HG02840 (cell line): ENCODE results near the gene CTRB2.
"Not testable (repeated sequence)": the region's sequence is repeated elsewhere in the genome, so short reads cannot be mapped to it uniquely, and the experiment has no call there.

Experiments used
- ATAC-seq: cut with Tn5 transposase; IDR thresholded peaks from one replicate; pipeline ENCODE4 v1.9.1; 2021; ENCODE audit warnings: mild to moderate bottlenecking, moderate library complexity, moderate number of reproducible peaks; ENCODE audit not compliant: unreplicated experiment, low FRiP score

The CTRB2 gene

GRCh38 chr16:75208242-75208825, 1.4 kb upstream of the CTRB2 start:
- ATAC-seq: no peak

DNA sequence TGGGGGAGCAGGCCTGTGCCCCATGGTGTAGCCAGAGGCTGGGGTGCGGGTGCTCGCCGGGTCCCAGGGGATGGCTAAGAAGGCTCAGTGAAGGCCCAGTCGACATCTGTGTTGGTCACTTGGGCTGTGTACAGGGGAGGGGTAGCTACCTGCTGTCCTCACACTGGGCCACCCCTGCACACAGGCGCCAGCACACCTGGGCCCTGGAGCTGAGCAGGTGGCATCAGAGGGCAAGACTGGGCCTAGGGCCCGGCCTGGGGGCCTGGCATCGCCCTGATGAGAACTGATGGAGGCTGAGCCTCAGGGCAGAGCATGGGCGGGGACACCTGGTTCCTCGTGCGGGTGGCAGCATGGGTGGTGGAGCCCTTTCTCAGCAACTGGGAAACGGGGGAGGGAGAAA, 870 bp upstream of the CTRB2 start:
- ATAC-seq: no peak

GRCh38 chr16:75205961-75206748, 806 bp downstream of the CTRB2 start:
- not testable (repeated sequence) for ATAC-seq

DNA sequence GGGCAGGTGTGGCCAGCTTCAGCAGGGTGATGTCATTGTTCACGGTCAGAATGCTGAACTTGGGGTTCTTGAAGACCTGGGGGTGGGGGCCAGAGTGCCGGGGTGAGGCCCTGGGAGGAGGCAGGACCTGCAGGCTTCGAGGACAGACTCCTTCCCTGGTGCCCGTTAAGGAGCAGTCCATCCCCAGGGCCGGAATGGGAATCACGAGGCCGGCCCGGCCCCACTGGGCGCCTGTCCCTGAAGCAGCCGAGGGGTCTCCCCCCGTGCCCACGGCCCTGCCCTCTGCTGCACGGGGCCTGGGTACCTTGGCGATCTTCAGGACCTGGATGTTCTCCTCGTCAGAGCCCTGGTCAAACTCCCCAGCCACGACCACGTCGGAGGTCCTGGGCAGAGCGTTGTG, 1.5 kb downstream of the CTRB2 start:
- ATAC-seq: not testable (repeated sequence)

DNA sequence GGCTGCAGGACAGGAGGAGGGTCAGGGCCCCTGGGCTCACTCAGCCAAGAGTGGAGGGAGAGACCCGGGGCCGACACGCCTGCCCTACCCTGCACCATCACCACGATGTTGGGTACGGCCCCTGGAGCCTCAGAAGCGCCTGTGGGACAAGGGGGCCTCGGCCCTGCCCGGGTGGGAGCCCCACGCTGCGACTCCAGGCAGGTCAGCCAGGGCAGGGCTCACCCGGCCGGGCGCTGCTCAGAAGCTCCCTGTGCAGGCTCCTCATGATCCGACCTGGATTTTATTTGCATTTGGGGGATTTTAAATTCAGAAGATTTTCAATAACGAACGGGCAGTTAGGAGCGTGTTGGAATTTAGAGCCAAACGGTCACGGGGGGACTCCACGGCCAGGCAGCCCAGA, 2.1 kb downstream of the CTRB2 start:
- not testable (repeated sequence) for ATAC-seq

- no peak for ATAC-seq
These were observed 2.6 kb downstream of the CTRB2 start for GRCh38 chr16:75204410-75204758.

DNA sequence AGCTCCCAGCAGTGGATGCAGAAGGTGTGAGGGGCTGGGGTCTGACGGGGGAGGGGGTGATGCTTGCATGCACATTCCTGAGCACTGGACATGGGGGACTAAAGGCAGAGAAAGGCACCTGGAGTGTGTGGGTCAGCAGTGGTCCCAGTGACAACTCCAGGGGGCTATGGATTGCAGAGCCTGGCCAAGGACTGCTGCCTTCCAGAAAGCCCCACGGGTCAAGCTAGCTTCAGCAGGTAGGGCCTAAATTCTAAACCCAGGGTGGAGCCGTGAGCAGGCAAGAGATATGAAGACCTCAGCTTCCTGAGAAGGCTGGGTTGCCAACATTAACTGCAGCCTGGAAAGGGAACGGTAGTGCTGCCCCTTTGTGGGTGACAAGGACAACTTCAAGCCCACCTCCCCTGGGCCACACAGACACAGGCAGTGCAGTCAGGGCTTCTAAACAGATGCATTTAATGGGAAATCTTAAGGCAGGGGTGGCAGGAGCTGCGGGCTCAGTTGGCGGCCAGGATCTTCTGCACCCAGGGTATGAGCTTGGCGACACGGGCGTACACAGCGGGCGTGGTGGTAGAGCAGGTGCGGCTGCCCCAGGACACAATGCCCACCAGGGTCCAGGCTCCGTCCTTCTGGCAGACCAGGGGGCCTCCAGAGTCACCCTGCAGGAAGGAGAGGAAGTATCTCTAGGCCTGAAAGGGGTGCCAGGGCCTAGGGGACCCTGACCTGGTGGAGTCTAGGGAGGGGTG, 3.1 kb downstream of the CTRB2 start:
- ATAC-seq: no peak

DNA sequence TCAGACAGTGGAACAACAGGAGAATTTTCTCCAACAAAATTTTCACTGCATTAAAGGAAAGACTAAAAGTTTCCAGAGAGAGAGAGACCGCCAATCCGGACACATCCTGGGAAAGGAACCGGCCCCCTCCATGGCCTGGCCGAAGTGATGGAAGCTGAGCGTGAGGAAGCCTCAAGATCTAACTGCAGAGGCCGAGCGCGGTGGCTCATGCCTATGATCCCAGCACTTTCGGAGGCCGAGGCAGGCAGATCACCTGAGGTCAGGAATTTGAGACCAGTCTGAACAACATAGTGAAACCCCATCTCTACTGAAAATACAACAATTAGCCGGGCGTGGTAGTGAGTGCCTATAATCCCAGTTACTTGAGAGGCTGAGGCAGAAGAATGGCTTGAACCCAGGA, 3.9 kb downstream of the CTRB2 start:
- no peak for ATAC-seq

DNA sequence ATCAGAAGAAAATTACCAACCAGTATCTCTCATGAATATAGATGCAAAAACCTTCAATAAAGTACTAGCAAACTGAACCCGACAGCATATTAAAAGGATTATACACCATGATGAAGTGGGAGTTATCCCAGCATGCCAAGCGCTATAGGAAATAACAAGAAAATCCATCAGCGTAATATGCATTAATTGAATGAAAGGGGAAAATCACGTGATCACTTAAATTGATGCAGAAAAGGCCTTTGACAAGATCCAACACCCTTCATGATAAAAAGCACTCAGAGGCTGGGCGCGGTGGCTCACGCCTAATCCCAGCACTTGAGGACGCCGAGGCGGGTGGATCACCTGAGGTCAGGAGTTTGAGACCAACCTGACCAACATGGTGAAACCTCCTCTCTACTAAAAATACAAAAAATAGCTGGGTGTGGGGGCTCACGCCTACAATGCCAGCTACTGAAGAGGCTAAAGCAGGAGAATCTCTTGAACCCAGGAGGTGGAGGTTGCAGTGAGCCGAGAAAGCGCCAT, 4.8 kb downstream of the CTRB2 start:
- no peak for ATAC-seq

DNA sequence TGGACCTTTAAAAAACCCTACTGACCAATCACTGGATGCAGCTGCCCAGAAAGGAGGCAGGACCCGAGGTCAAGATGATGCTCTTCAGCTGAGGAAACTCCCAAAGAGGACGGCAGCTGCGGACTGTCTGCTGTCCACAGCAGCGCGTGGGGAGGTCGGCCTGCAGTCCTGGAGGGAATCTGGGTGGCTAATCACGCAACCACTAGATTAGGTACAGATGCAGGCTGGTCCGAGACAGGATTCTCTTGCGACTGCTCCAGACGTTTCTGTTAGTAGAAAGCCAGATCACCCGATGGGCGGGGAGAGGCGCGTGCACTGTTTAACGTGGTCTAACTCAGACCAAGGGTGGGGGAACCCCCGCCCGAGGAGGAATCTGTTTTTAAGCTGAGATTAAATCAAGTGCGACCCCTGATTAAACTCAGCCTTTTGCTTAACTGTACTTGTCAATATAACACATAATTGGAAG, 8.8 kb downstream of the CTRB2 start:
- ATAC-seq: no peak

DNA sequence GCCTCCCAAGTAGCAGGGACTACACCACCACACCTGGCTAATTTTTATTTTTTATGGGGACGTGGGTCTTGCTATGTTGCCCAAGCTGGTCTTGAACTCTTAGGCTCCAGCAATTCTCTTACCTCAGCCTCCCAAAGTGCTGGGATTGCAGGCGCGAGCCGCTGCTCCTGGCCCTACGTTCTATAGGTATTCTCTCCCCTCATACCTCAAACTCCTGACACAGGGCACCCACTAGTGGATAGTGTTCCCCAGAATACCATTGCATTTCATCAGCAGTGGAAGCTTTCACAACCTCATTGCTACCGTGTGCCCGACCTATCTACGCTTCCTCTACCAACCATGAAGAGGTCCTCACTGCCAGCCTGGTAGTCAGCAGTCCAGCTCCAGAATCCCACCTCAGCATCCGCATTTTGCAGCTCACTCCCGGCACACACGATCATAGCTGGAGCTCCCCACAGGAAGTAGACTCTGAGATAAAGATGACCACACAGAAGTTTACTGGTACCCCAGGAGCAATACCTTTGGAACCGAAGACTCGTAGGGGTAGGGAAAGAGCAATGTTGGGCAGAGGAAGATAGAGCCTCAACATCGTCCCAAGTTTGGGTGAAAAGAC, 9.3 kb downstream of the CTRB2 start:
- no peak for ATAC-seq

DNA sequence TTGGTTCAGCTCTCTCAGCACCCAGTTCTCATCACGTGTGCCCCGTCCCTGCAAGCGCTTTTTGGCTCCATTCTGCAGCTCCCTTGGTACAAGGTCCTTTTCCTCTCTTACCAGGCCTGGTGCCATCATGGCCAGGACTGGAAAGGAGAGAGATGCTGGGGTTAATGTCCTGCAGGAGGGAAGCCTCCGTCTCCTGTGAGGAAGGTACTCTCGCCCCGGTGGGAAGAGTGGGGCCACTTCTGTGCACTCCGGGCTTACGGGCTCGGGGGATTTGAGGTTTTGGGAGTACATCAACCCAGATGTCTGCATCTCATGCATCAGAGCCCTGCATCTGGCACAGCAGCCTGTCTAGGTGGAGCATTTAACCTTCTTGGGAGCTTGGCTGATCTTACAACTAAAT, 10.1 kb downstream of the CTRB2 start:
- no peak for ATAC-seq

DNA sequence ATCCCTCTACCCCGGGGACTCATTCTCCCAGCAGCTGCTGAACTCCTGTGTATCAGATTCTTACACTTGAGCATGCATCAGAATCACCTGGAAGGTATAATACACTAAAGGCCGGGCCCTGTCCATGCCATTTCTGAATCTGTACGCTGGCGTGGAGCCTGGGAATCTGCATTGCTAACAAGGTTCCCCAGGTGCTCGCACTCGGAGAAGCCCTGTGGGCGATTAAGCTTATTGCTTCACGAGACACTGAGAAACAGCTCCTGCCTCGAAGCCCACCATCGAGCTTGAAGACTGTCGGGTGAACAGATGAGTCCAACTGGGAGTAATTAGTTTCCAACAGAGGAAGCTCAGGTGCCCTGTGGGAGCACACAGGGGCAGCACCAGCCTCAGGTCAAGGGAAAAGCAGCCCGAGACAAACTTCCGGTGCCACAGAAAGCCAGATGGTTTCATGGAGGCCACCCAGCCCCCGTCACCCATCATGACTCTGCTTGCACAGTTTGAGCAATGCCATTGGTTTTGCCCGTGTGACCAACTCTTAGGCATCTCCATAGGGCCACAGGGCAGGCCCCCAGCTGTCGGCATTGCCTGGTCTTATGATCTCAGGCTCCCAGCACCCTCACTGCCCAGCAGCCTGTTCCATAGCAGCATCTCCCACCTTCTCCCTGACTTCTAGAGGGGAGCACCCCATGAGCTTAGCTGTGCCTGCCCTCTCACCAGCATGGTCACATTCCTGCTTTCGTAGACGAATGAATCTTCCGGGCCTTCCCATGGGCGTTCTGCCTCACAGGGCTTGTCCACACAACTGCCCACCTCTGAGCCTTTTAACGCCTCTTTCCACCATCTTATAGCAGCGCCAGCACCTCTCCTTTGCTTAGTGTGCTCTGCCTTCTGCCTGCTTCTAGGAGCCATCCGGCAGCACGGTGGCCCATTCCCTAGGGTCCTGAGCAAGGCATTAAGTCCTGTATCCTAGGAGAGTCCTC, 10.9 kb downstream of the CTRB2 start:
- no peak for ATAC-seq

- no peak for ATAC-seq
These were observed 13.1 kb downstream of the CTRB2 start for GRCh38 chr16:75193730-75194444.

GRCh38 chr16:75193265-75193650, 13.7 kb downstream of the CTRB2 start:
- ATAC-seq: no peak

DNA sequence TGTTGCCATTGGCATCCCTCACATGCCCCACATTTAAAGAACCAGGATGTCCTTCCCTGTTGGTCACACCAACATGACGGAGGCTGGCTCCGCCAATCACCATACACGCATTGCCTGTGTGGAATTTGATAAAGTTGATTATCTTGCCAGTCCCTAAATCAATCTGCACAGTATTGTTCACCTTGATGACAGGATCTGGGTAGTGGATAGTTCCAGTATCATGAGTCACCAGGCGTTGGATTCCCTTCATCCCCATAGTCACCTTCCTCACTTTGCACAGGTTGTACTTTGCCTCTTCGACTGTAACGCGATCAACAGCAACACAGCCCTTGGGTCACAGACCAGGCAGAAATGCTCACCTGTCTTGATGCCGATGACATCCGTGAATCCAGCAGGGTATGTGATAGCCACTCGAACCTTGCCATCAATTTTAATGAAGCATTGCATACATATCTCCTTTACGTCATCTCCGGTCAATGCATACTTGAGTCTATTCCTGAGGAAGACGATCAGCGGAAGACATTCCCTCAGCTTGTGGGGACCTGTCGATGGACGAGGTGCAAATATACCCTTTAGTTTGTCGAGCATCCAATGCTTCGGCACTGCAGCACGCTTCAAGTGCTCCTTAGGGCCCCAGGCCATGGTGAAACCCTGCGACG, 14.2 kb downstream of the CTRB2 start:
- no peak for ATAC-seq

DNA sequence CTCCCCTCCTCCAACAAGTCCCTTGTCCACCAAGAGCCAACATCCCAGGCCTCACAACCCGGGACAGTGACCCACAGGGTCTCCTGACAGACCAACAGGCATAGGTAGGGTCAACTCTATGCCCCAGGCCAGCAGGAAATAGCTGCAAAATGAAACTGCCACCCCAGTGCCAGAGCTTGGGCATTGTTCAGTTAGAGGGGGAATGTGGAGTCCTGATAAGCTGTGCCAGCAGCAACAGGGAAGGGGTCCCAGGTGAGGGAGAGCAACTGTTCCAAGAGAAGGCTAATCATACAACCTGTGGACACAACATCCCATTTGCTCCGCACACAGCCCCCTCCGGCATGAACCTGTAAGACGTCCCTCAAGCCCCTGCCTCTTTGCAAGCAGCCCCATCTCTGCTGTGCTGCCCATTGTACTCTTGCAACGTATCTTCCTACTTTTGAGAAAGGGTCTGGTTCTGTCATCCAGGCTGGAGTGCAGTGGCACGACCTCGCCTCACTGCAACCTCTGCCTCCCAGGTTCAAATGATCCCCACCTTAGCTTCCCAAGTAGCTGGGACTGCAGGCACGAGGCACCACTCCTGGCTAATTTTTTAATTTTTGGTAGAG, 17.2 kb downstream of the CTRB2 start:
- no peak for ATAC-seq

DNA sequence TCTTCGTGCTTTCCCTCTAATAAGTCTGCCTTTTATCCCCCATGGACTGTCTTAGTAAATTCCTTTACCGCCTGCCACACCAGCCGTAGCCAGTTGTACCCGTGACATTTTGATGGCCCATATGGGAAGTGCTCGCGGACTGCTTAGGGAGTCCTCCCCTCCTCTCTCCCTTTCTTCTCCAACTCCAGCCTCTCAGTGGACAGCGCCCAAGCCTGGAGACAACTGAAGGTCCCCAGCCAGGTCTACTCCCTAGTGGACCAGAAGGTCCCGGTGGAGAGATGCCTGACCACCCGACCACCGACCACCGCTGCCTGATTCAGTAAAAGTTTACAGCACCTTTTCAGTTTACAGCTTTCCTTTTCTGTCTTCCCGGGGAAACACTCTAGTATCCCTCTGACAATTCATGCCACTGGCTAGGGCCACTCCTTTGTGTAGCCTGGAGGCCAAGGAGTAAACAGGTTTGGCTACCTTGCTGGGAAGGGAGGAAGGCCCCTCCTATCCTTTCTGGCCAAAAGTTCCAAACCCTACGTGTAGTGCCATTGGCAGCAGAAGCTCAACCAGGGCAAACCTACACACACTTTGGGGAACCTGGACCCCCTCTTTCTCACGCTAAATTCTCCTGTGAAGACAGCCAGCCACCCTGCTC, 18.0 kb downstream of the CTRB2 start:
- ATAC-seq: no peak
